ENCODE measurements around the gene TRIM2.

DNA sequence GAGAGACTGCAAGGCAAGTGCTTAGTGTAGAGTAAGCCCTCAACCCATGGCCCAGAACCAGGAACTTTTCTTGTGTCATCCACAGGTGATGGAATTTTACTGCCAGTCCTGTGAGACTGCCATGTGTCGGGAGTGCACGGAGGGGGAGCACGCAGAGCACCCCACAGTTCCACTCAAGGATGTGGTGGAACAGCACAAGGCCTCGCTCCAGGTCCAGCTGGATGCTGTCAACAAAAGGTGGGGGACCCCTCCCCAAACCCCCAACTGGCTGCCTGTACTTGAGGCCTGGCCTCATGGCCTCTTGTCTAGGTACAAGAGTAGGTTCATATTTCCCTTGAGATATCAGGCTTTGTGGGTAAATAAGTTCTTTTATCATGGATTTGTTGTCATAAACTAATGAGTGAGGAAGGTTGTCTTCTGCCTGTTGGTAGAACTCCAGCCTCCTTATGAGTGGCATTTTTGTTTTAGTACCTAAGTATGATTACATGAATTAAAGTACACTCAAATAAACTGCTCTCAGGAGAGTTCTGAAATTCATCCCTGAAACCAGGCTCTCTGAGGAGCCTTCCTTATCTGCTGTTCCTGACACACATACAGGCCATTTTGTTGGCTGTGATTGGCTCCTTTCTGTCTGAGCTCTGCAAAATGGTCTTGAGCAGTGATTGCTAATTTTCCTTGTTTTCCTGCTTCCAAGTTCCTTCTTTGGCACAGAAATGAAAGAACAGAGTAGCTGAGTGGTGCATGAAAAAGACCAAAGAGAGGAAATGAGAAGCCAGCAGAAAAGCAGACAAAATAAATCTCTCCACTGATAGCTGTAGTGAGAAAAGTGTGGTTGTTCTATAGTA is 88.9 kb downstream of the TRIM2 start:
- TF ChIP-seq CTCF (conservative IDR thresholded peaks at IDR 0.05) (no peak), EZH2 (IDR thresholded peaks at IDR 0.05; ENCODE audit: low read depth) (no peak)

All from PC-9 (cell line).